Osteoblast (primary cell): ENCODE data around the gene ACER1. TPM values are rescaled to one million over a fixed set of nuclear protein-coding genes. Genes with fewer than 3 reads are reported as not detected.
"Not testable (repeated sequence)": the region's sequence is repeated elsewhere in the genome, so short reads cannot be mapped to it uniquely, and the experiment has no call there.

Experiments used
- DNase-seq: peaks from one replicate; pipeline ENCODE4 v3.0.0; 2011; ENCODE audit warnings: low spot score, mixed read lengths; ENCODE audit not compliant: insufficient read length; ENCODE audit errors: missing footprints
- H2AFZ ChIP-seq: 2 replicates; pipeline ENCODE4 v1.6.0; 2011; ENCODE audit warnings: mild to moderate bottlenecking, low read length
- H3K27ac ChIP-seq: 2 replicates; pipeline ENCODE4 v1.5.1; 2011; ENCODE audit warnings: mild to moderate bottlenecking, low read depth, low read length, moderate library complexity
- H3K27me3 ChIP-seq: 2 replicates; pipeline ENCODE4 v1.6.0; 2012; ENCODE audit warnings: mild to moderate bottlenecking, control low read depth, inconsistent platforms, low read length, moderate library complexity; ENCODE audit not compliant: insufficient read depth
- H3K36me3 ChIP-seq: 2 replicates; pipeline ENCODE4 v1.5.1; 2011; ENCODE audit warnings: mild to moderate bottlenecking, low read length, control low read depth, moderate library complexity; ENCODE audit not compliant: insufficient read depth
- H3K4me1 ChIP-seq: 2 replicates; pipeline ENCODE4 v1.5.1; 2011; ENCODE audit warnings: mild to moderate bottlenecking, low read length, control low read depth, moderate library complexity; ENCODE audit not compliant: insufficient read depth
- H3K4me2 ChIP-seq: 2 replicates; pipeline ENCODE4 v1.6.0; 2011; ENCODE audit warnings: mild to moderate bottlenecking, low read length; ENCODE audit not compliant: insufficient read depth
- H3K4me3 ChIP-seq: fragments of 200-600 bp; sonication (generic); 3 replicates; pipeline ENCODE4 v1.5.1; 2012; ENCODE audit warnings: mild to moderate bottlenecking, low read length, inconsistent platforms; ENCODE audit not compliant: insufficient read depth
- H3K79me2 ChIP-seq: 2 replicates; pipeline ENCODE4 v1.6.0; 2012; ENCODE audit warnings: mild to moderate bottlenecking, low read length, control low read depth, inconsistent platforms; ENCODE audit not compliant: insufficient read depth
- H3K9me3 ChIP-seq: 2 replicates; pipeline ENCODE4 v1.5.1; 2011; ENCODE audit warnings: low read depth, low read length, control low read depth
- H4K20me1 ChIP-seq: 2 replicates; pipeline ENCODE4 v1.6.0; 2012; ENCODE audit warnings: mild to moderate bottlenecking, low read length, control low read depth; ENCODE audit not compliant: insufficient read depth
- total RNA-seq: library from RNA; depleted of rRNA; stranded (reverse); fragments of >200 nt; gene quantifications from 2 replicates; pipeline ENCODE4 v1.2.3, GENCODE V29; 2012
- TF ChIP-seq, protein P1 (sequence below): IDR thresholded peaks from 2 replicates; pipeline ENCODE4 v1.5.1; 2011; ENCODE audit warnings: mild to moderate bottlenecking, low read depth, low read length, moderate library complexity; ENCODE audit errors: extremely low read depth

Gene ACER1
- total RNA-seq, 1 donor: under 0.01 TPM

DNA sequence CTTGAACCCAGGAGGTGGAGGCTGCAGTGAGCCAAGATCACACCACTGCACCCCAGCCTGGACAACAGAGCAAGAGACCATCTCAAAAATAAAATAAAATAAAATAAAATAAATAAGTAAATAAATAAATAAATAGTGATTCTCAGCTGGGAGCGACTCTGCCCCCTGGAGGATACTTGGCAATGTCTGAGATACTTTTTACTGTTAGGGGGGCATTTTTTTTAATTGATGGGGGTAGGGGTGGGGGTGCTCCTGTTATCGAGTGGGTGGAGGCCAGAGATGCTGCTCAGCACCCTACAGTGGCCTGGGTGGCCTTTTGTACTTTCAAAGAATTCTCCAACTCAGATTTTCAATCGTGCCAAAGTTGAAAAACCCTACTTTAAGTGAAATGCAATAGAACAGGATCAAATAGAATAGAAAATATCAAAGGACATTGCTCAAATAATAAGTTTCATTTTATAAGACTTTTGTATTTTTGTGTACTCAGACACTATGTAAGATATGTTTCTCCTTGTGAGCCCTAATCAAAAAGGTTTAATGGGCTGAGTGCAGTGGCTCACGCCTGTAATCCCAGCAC is 20.8 kb upstream of the ACER1 start:
- H2AFZ ChIP-seq: no peak overlapping the region
- H3K79me2 ChIP-seq: no peaks in the 10 kb centered on the region
- H3K9me3 ChIP-seq: no peaks in the 10 kb centered on the region
- no peaks in the 10 kb centered on the region for H3K36me3 ChIP-seq
- H3K4me2 ChIP-seq: no peak overlapping the region
- TF ChIP-seq, protein P1, sequence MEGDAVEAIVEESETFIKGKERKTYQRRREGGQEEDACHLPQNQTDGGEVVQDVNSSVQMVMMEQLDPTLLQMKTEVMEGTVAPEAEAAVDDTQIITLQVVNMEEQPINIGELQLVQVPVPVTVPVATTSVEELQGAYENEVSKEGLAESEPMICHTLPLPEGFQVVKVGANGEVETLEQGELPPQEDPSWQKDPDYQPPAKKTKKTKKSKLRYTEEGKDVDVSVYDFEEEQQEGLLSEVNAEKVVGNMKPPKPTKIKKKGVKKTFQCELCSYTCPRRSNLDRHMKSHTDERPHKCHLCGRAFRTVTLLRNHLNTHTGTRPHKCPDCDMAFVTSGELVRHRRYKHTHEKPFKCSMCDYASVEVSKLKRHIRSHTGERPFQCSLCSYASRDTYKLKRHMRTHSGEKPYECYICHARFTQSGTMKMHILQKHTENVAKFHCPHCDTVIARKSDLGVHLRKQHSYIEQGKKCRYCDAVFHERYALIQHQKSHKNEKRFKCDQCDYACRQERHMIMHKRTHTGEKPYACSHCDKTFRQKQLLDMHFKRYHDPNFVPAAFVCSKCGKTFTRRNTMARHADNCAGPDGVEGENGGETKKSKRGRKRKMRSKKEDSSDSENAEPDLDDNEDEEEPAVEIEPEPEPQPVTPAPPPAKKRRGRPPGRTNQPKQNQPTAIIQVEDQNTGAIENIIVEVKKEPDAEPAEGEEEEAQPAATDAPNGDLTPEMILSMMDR: peak; percentile 48
- H3K27me3 ChIP-seq: no peaks in the 10 kb centered on the region
- no peaks in the 10 kb centered on the region for H4K20me1 ChIP-seq
- DNase-seq: peak; percentile 78
- no peak overlapping the region for H3K4me3 ChIP-seq
- H3K27ac ChIP-seq: no peak overlapping the region
- H3K4me1 ChIP-seq: no peaks in the 10 kb centered on the region

DNA sequence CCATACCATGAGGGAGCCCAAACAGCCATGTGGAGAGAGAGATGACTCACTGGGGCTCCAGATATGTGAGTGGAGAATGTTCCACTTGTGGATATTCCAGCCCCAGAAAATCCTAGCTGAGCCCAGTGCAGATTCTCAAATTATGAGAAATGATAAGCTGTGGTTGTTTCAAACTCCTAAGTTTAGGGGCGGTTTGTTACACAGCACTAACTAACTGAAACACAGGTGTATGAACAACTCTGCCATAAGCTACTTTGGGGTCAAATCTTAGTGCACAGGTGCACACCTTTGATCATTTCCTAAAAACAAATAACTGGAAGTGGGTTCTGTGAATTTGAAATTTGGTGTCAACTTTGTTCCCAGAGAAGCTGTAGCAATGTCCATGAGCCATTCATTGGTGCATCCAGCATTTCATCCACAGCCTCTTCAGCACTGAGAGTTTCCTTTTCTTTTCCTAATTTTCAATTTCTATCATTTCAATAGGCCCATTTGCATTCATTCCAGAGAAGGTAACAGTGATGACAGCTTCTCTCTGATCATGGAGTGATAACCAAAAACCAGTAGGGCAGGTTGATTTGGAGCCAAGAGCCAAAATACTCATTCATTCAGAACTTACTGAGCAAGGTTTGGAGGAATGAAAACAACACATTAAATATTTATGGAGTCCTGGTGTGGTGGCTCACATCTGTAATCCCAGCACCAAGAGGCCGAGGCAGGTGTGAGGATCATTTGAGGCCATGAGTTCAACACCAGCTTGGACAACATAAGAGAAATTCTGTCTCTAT is 19.2 kb upstream of the ACER1 start:
- no peaks in the 10 kb centered on the region for H3K27me3 ChIP-seq
- DNase-seq: no peak
- no peak overlapping the region for H2AFZ ChIP-seq
- no peaks in the 10 kb centered on the region for H3K36me3 ChIP-seq
- TF ChIP-seq, protein P1: no peak
- H3K79me2 ChIP-seq: no peaks in the 10 kb centered on the region
- no peaks in the 10 kb centered on the region for H4K20me1 ChIP-seq
- no peaks in the 10 kb centered on the region for H3K9me3 ChIP-seq
- no peak overlapping the region for H3K27ac ChIP-seq
- no peaks in the 10 kb centered on the region for H3K4me1 ChIP-seq
- H3K4me2 ChIP-seq: no peak overlapping the region
- H3K4me3 ChIP-seq: no peak overlapping the region

DNA sequence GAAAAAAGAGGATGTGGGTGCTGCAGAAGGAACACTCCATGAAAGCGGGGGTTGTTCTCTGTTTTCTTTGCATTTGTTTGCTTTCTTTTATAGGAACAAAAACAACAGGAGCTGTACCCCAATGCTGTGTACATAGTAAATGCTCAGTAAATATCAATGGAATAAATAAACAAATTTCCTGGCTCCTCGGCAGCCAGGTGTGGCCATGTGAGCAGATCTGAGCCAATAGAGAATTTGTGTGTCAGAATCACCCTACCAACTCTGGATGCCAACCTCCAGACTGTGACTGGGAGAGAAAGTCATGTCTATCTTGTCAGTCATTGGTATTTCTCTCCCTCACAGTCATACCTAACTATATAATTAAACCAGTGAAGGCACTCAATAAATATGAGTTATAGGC is 17.3 kb upstream of the ACER1 start:
- H3K79me2 ChIP-seq: no peaks in the 10 kb centered on the region
- no peak overlapping the region for H3K4me3 ChIP-seq
- H2AFZ ChIP-seq: no peak overlapping the region
- no peaks in the 10 kb centered on the region for H3K4me1 ChIP-seq
- H3K4me2 ChIP-seq: no peak overlapping the region
- no peak overlapping the region for H3K27ac ChIP-seq
- no peaks in the 10 kb centered on the region for H3K27me3 ChIP-seq
- H4K20me1 ChIP-seq: no peaks in the 10 kb centered on the region
- no peaks in the 10 kb centered on the region for H3K9me3 ChIP-seq
- DNase-seq: no peak
- H3K36me3 ChIP-seq: no peaks in the 10 kb centered on the region
- TF ChIP-seq, protein P1: no peak

DNA sequence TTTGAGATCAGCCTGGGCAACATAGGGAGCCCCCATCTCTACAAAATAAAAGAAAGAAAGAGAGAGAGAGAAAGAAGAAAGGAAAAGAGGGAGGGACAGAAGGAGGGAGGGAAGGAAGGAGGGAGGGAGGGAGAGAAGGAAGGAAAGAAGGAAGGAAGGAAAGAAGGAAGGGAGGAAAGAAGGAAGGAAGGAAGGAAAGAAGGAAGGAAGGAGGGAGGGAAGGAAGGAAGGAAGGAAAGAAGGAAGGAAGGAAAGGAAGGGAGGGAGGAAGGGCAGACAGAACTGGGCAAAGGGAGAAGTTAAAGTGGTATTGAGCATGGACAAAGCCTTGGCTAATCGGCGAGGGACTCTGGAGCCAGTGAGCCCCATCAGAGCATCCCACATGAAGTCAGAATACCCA is 15.9 kb upstream of the ACER1 start:
- not testable (repeated sequence) for H4K20me1 ChIP-seq, H3K4me3 ChIP-seq, H3K27ac ChIP-seq, H3K36me3 ChIP-seq, DNase-seq, H3K4me2 ChIP-seq, H3K27me3 ChIP-seq, H3K4me1 ChIP-seq, H2AFZ ChIP-seq, H3K9me3 ChIP-seq, H3K79me2 ChIP-seq
